WTC11 (cell line): ENCODE data around the gene KATNBL1. TPM values are rescaled to one million over a fixed set of nuclear protein-coding genes. Genes with fewer than 3 reads are reported as not detected.
A peak's percentile ranks its signal among the peaks of the same experiment; 100 is the strongest.

Experiments used
- ATAC-seq: fragments of 200-7000 bp; cut with Tn5 transposase; 2 replicates; pipeline ENCODE4 v1.10.0; 2021; ENCODE audit warnings: mild to moderate bottlenecking, moderate library complexity
- CTCF ChIA-PET: fragments of 300-600 bp; sonication (Branson Sonifier 250); formaldehyde crosslinking; loops from one replicate; lab custom pipeline; 2021; ENCODE audit warnings: antibody characterized with exemption; lab: Charles Lee
- POLR2A ChIA-PET: fragments of 350-600 bp; sonication (Branson Sonifier 250); formaldehyde crosslinking; loops from one replicate; lab custom pipeline; 2021; ENCODE audit warnings: antibody characterized with exemption; lab: Charles Lee
- DNase-seq: peaks from one replicate; pipeline ENCODE4 v3.0.0; 2021; ENCODE audit warnings: low spot score
- H3K27ac Mint-ChIP-seq: 2 replicates; pipeline ENCODE4 v1.8.0; 2021; ENCODE audit warnings: mixed read lengths
- H3K27me3 Mint-ChIP-seq: 2 replicates; pipeline ENCODE4 v1.8.0; 2021; ENCODE audit warnings: low read depth, mild to moderate bottlenecking, moderate library complexity, mixed read lengths
- H3K36me3 Mint-ChIP-seq: 2 replicates; pipeline ENCODE4 v1.8.0; 2021; ENCODE audit warnings: mixed read lengths
- H3K4me1 Mint-ChIP-seq: 2 replicates; pipeline ENCODE4 v1.8.0; 2022; ENCODE audit warnings: mixed read lengths
- H3K4me3 Mint-ChIP-seq: 2 replicates; pipeline ENCODE4 v1.8.0; 2021; ENCODE audit warnings: mild to moderate bottlenecking, moderate library complexity, mixed read lengths
- H3K9me3 Mint-ChIP-seq: 2 replicates; pipeline ENCODE4 v1.8.0; 2021; ENCODE audit warnings: mixed read lengths
- AR ChIP-seq: fragments of 250-450 bp; sonication (Bioruptor Pico); IDR thresholded peaks from 2 replicates; pipeline ENCODE4 v1.9.0; 2021; ENCODE audit warnings: mild to moderate bottlenecking
- CBFB ChIP-seq: sonication (generic); formaldehyde crosslinking; IDR thresholded peaks from 2 replicates; pipeline ENCODE4 v1.8.1; 2022; ENCODE audit warnings: mild to moderate bottlenecking, low read depth, missing genetic modification reagents
- CDX4 ChIP-seq: fragments of 250-450 bp; sonication (Bioruptor Pico); IDR thresholded peaks from 2 replicates; pipeline ENCODE4 v1.9.0; 2021; ENCODE audit warnings: moderate library complexity, mild to moderate bottlenecking, inconsistent platforms, borderline replicate concordance
- ELF4 ChIP-seq: sonication (generic); formaldehyde crosslinking; IDR thresholded peaks from 2 replicates; pipeline ENCODE4 v1.8.1; 2022; ENCODE audit warnings: low read depth, mild to moderate bottlenecking, moderate library complexity, missing genetic modification reagents
- ETV6 ChIP-seq: sonication (generic); formaldehyde crosslinking; IDR thresholded peaks from 2 replicates; pipeline ENCODE4 v1.8.1; 2022; ENCODE audit warnings: mild to moderate bottlenecking, missing genetic modification reagents
- FOXJ3 ChIP-seq: sonication (generic); formaldehyde crosslinking; IDR thresholded peaks from 2 replicates; pipeline ENCODE4 v1.9.0; 2021; ENCODE audit warnings: missing genetic modification reagents, mild to moderate bottlenecking, borderline replicate concordance
- FOXK1 ChIP-seq: sonication (generic); formaldehyde crosslinking; IDR thresholded peaks from 2 replicates; pipeline ENCODE4 v1.8.0; 2022; ENCODE audit warnings: mild to moderate bottlenecking, moderate library complexity, missing genetic modification reagents
- FOXP4 ChIP-seq: sonication (generic); formaldehyde crosslinking; IDR thresholded peaks from 2 replicates; pipeline ENCODE4 v1.8.0; 2022; ENCODE audit warnings: mild to moderate bottlenecking, missing genetic modification reagents
- MAX ChIP-seq: sonication (generic); formaldehyde crosslinking; IDR thresholded peaks from 2 replicates; pipeline ENCODE4 v1.8.0; 2022; ENCODE audit warnings: mild to moderate bottlenecking, missing genetic modification reagents
- NR2C2 ChIP-seq: sonication (generic); formaldehyde crosslinking; IDR thresholded peaks from 2 replicates; pipeline ENCODE4 v1.8.0; 2022; ENCODE audit warnings: mild to moderate bottlenecking, missing genetic modification reagents
- NR3C1 ChIP-seq: sonication (generic); formaldehyde crosslinking; conservative IDR thresholded peaks from 2 replicates; pipeline ENCODE4 v1.8.1; 2023; ENCODE audit warnings: low read depth, mild to moderate bottlenecking, missing genetic modification reagents
- RELA ChIP-seq: sonication (generic); formaldehyde crosslinking; IDR thresholded peaks from 2 replicates; pipeline ENCODE4 v1.8.1; 2022; ENCODE audit warnings: missing genetic modification reagents, mild to moderate bottlenecking, borderline replicate concordance
- SMAD3 ChIP-seq: sonication (generic); formaldehyde crosslinking; IDR thresholded peaks from 2 replicates; pipeline ENCODE4 v1.8.0; 2022; ENCODE audit warnings: missing genetic modification reagents, mild to moderate bottlenecking, borderline replicate concordance
- STAT6 ChIP-seq: sonication (generic); formaldehyde crosslinking; conservative IDR thresholded peaks from 2 replicates; pipeline ENCODE4 v1.8.1; 2023; ENCODE audit warnings: mild to moderate bottlenecking, low read depth, missing genetic modification reagents, moderate library complexity
- ZBTB21 ChIP-seq: sonication (generic); formaldehyde crosslinking; IDR thresholded peaks from 2 replicates; pipeline ENCODE4 v1.8.1; 2023; ENCODE audit warnings: mild to moderate bottlenecking, missing genetic modification reagents, borderline replicate concordance
- ZMAT4 ChIP-seq: fragments of 250-450 bp; sonication (Bioruptor Pico); IDR thresholded peaks from 2 replicates; pipeline ENCODE4 v1.9.0; 2021; ENCODE audit warnings: mild to moderate bottlenecking
- ZNF121 ChIP-seq: sonication (generic); formaldehyde crosslinking; IDR thresholded peaks from 2 replicates; pipeline ENCODE4 v1.8.0; 2023; ENCODE audit warnings: missing genetic modification reagents
- ZNF219 ChIP-seq: sonication (generic); formaldehyde crosslinking; IDR thresholded peaks from 2 replicates; pipeline ENCODE4 v1.8.0; 2023; ENCODE audit warnings: missing genetic modification reagents, mild to moderate bottlenecking, borderline replicate concordance
- ZNF532 ChIP-seq: fragments of 250-450 bp; sonication (Bioruptor Pico); IDR thresholded peaks from 2 replicates; pipeline ENCODE4 v1.9.0; 2021; ENCODE audit warnings: mild to moderate bottlenecking, borderline replicate concordance
- total RNA-seq: library from RNA; stranded (reverse); gene quantifications from 3 replicates; pipeline ENCODE4 v1.2.3, GENCODE V29; 2021

KATNBL1 gene
- total RNA-seq, 1 experiment from 2014 or later = 45.8 TPM

GRCh38 chr15:34160735-34161134 is 49.2 kb downstream of the KATNBL1 start:
- TF ChIP-seq SMAD3 (CRISPR knock-in tag) (no peak), ZMAT4 (CRISPR knock-in tag) (no peak), ELF4 (CRISPR knock-in tag) (no peak), CDX4 (CRISPR knock-in tag) (no peak), STAT6 (CRISPR knock-in tag) (no peak), RELA (CRISPR knock-in tag) (no peak), AR (CRISPR knock-in tag) (no peak), ETV6 (CRISPR knock-in tag) (no peak), MAX (CRISPR knock-in tag) (no peak), NR2C2 (CRISPR knock-in tag) (no peak), ZNF121 (CRISPR knock-in tag) (no peak), NR3C1 (CRISPR knock-in tag) (no peak), ZNF219 (CRISPR knock-in tag) (no peak)
- TF ChIP-seq, all 79 proteins: peak for 0
- ATAC-seq (peak; percentile 87), DNase-seq (no peak)
- no peak overlapping the region for H3K27ac Mint-ChIP-seq
- no peaks in the 10 kb centered on the region for H3K27me3 Mint-ChIP-seq
- H3K4me3 Mint-ChIP-seq = no peak overlapping the region
- ChIA-PET CTCF (interaction anchor here (1.0 kb wide), 1 partner anchor 113 kb away, joined by 5 read pairs; no protein-coding TSS in a partner anchor), POLR2A (no interaction called here)
- H3K9me3 Mint-ChIP-seq = peaks cover 46% of the 10 kb centered on the region
- peaks cover 10% of the 10 kb centered on the region for H3K4me1 Mint-ChIP-seq
- H3K36me3 Mint-ChIP-seq = peaks cover 58% of the 10 kb centered on the region

- no peak overlapping the region for H3K4me3 Mint-ChIP-seq
- POLR2A ChIA-PET = no interaction called here
- no peak for TF ChIP-seq FOXJ3 (CRISPR knock-in tag)
- no peak for TF ChIP-seq ZNF532 (CRISPR knock-in tag)
- TF ChIP-seq ZBTB21 = no peak
- no peak for TF ChIP-seq FOXK1 (CRISPR knock-in tag)
- TF ChIP-seq FOXP4 (CRISPR knock-in tag) = no peak
- no peak for TF ChIP-seq ETV6 (CRISPR knock-in tag)
- TF ChIP-seq CBFB = no peak
- TF ChIP-seq, all 79 proteins: peak for 0
- Mint-ChIP-seq H3K9me3 (peaks cover 58% of the 10 kb centered on the region), H3K27me3 (peaks cover 2% of the 10 kb centered on the region; the same call in 1 of the 2 replicates), H3K36me3 (peaks cover 72% of the 10 kb centered on the region), H3K4me1 (peaks cover 10% of the 10 kb centered on the region), H3K27ac (no peak overlapping the region)
- DNase-seq = no peak
- CTCF ChIA-PET = no interaction called here
- no peak for ATAC-seq
Observed at GRCh38 chr15:34158355-34158754, 51.5 kb downstream of the KATNBL1 start.
